NB4 (cell line): ENCODE measurements around the gene CLEC18C.
"Not testable (repeated sequence)": the region's sequence is repeated elsewhere in the genome, so short reads cannot be mapped to it uniquely, and the experiment has no call there.

Experiments used
- CTCF ChIP-seq: IDR thresholded peaks from one replicate; pipeline ENCODE4 v1.5.1; 2012; ENCODE audit warnings: low read depth, low read length
- MYC ChIP-seq: IDR thresholded peaks from 2 replicates; pipeline ENCODE4 v1.6.1; 2011; ENCODE audit warnings: low read depth, low read length
- POLR2A ChIP-seq: IDR thresholded peaks from 2 replicates; pipeline ENCODE4 v1.6.1; 2011; ENCODE audit warnings: mild to moderate bottlenecking; ENCODE audit not compliant: insufficient read length; ENCODE audit errors: extremely low read depth
- TF ChIP-seq, protein P1 (sequence below): IDR thresholded peaks from 2 replicates; pipeline ENCODE4 v1.6.1; 2011; ENCODE audit warnings: low read depth, low read length

GRCh38 chr16:70173916-70174315, 329 bp downstream of the CLEC18C start:
- not testable (repeated sequence) for TF ChIP-seq CTCF, POLR2A, MYC
- TF ChIP-seq, protein P1, sequence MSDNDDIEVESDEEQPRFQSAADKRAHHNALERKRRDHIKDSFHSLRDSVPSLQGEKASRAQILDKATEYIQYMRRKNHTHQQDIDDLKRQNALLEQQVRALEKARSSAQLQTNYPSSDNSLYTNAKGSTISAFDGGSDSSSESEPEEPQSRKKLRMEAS, result not testable (repeated sequence)
